T-helper 17 cell (primary cell): Measurements from ENCODE around the gene CNPPD1. TPM values are rescaled to one million over a fixed set of nuclear protein-coding genes. Genes with fewer than 3 reads are reported as not detected.

Source experiments
- ATAC-seq: fragments of 150-1000 bp; cut with Tn5 transposase; 2 replicates; pipeline ENCODE4 v1.10.0; 2021; ENCODE audit warnings: mild to moderate bottlenecking, moderate library complexity
- DNase-seq, 3 donors: peaks; one replicate each; pipeline versions ENCODE4 v3.0.0 to v3.0.0-alpha.2; 2020 to 2021
- H3K9me3 ChIP-seq: one replicate; pipeline ENCODE4 v1.7.0; 2013; ENCODE audit warnings: low read length, mild to moderate bottlenecking; ENCODE audit not compliant: control insufficient read depth, poor library complexity, severe bottlenecking
- H3K27ac Mint-ChIP-seq: one replicate; pipeline ENCODE4 v1.8.0; 2022; ENCODE audit warnings: mild to moderate bottlenecking, moderate library complexity, mixed read lengths
- H3K27me3 Mint-ChIP-seq: one replicate; pipeline ENCODE4 v1.8.0; 2022; ENCODE audit warnings: mixed read lengths
- H3K36me3 Mint-ChIP-seq: one replicate; pipeline ENCODE4 v1.8.0; 2022; ENCODE audit warnings: low read depth, mixed read lengths
- H3K4me1 Mint-ChIP-seq: one replicate; pipeline ENCODE4 v1.8.0; 2022; ENCODE audit warnings: mild to moderate bottlenecking, mixed read lengths
- H3K4me3 Mint-ChIP-seq: one replicate; pipeline ENCODE4 v1.8.0; 2022; ENCODE audit warnings: mild to moderate bottlenecking, moderate library complexity, mixed read lengths
- total RNA-seq, 4 donors: library from RNA in 2 of 4; stranded (reverse) in 2 of 4; gene quantifications; one replicate each; pipeline ENCODE4 v1.2.3 and lab custom pipeline; 2022 to 2026

The CNPPD1 gene
- total RNA-seq, 2 donors from 2014 or later, result 50.8 to 58.1 TPM

GRCh38 chr2:219179601-219180465, 3.1 kb upstream of the CNPPD1 start:
- H3K36me3 Mint-ChIP-seq, result peaks cover 2% of the 10 kb centered on the region
- H3K4me3 Mint-ChIP-seq, result no peak overlapping the region
- H3K9me3 ChIP-seq, result no peaks in the 10 kb centered on the region
- DNase-seq, result no peak
- H3K27ac Mint-ChIP-seq, result peak overlapping the region; percentile 99
- ATAC-seq, result no peak
- peaks cover 45% of the 10 kb centered on the region for H3K4me1 Mint-ChIP-seq
- no peaks in the 10 kb centered on the region for H3K27me3 Mint-ChIP-seq

- ATAC-seq (peak; percentile 3), DNase-seq (peak; percentile 20 to 38 (median 38))
- Mint-ChIP-seq H3K4me3 (peak overlapping the region; percentile 94), H3K36me3 (peaks cover 7% of the 10 kb centered on the region), H3K27ac (peak overlapping the region; percentile 99), H3K4me1 (peaks cover 51% of the 10 kb centered on the region), H3K27me3 (no peaks in the 10 kb centered on the region)
- H3K9me3 ChIP-seq, result no peaks in the 10 kb centered on the region
These were observed 1.9 kb upstream of the CNPPD1 start for GRCh38 chr2:219178377-219179175.

- Mint-ChIP-seq H3K27ac (peak within 1 kb of the TSS; percentile 99), H3K36me3 (peaks cover 7% of the 10 kb centered on the region), H3K4me3 (peak within 1 kb of the TSS; percentile 94), H3K4me1 (peaks cover 47% of the 10 kb centered on the region), H3K27me3 (no peaks in the 10 kb centered on the region)
- DNase-seq (peak; percentile 68 to 84 (median 79)), ATAC-seq (peak; percentile 70)
- no peaks in the 10 kb centered on the region for H3K9me3 ChIP-seq
These were observed 1.0 kb upstream of the CNPPD1 start, which contains the start of gene RETREG2 for GRCh38 chr2:219177552-219178376. Gene RETREG2, plus strand, starts transcription at chr2:219178275. Its CDS starts 78 bp downstream, at chr2:219178353.

GRCh38 chr2:219175928-219176817, 552 bp downstream of the CNPPD1 start:
- peak overlapping the region; percentile 79 for H3K27ac Mint-ChIP-seq
- peaks cover 44% of the 10 kb centered on the region for H3K4me1 Mint-ChIP-seq
- ATAC-seq, result peak; percentile 14
- H3K4me3 Mint-ChIP-seq, result peak overlapping the region; percentile 93
- peaks cover 7% of the 10 kb centered on the region for H3K36me3 Mint-ChIP-seq
- H3K27me3 Mint-ChIP-seq, result no peaks in the 10 kb centered on the region
- H3K9me3 ChIP-seq, result no peaks in the 10 kb centered on the region
- peak in 1 of 3 donors; percentile 36 for DNase-seq

- Mint-ChIP-seq H3K4me3 (peak overlapping the region; percentile 93), H3K36me3 (peaks cover 7% of the 10 kb centered on the region), H3K27me3 (no peaks in the 10 kb centered on the region), H3K27ac (peak overlapping the region; percentile 79), H3K4me1 (peaks cover 40% of the 10 kb centered on the region)
- no peaks in the 10 kb centered on the region for H3K9me3 ChIP-seq
- ATAC-seq (no peak), DNase-seq (no peak)
These were observed 1.2 kb downstream of the CNPPD1 start for GRCh38 chr2:219175486-219175885.

- Mint-ChIP-seq H3K4me1 (peaks cover 40% of the 10 kb centered on the region), H3K27me3 (no peaks in the 10 kb centered on the region), H3K4me3 (peak overlapping the region; percentile 93), H3K36me3 (peaks cover 7% of the 10 kb centered on the region), H3K27ac (peak overlapping the region; percentile 91)
- no peaks in the 10 kb centered on the region for H3K9me3 ChIP-seq
- DNase-seq, result no peak
- no peak for ATAC-seq
These were observed 1.9 kb downstream of the CNPPD1 start for GRCh38 chr2:219174801-219175200.

GRCh38 chr2:219174146-219174545, 2.6 kb downstream of the CNPPD1 start:
- peak overlapping the region; percentile 91 for H3K27ac Mint-ChIP-seq
- peaks cover 7% of the 10 kb centered on the region for H3K36me3 Mint-ChIP-seq
- DNase-seq, result no peak
- no peaks in the 10 kb centered on the region for H3K27me3 Mint-ChIP-seq
- ATAC-seq, result no peak
- H3K4me3 Mint-ChIP-seq, result peak overlapping the region; percentile 73
- H3K9me3 ChIP-seq, result no peaks in the 10 kb centered on the region
- H3K4me1 Mint-ChIP-seq, result peaks cover 36% of the 10 kb centered on the region

GRCh38 chr2:219173176-219173575, 3.5 kb downstream of the CNPPD1 start:
- Mint-ChIP-seq H3K4me1 (peaks cover 31% of the 10 kb centered on the region), H3K4me3 (no peak overlapping the region), H3K27me3 (no peaks in the 10 kb centered on the region), H3K36me3 (peaks cover 7% of the 10 kb centered on the region), H3K27ac (peak overlapping the region; percentile 45)
- DNase-seq (no peak), ATAC-seq (no peak)
- no peaks in the 10 kb centered on the region for H3K9me3 ChIP-seq

- Mint-ChIP-seq H3K36me3 (peaks cover 7% of the 10 kb centered on the region), H3K27me3 (no peaks in the 10 kb centered on the region), H3K4me3 (no peak overlapping the region), H3K4me1 (peaks cover 31% of the 10 kb centered on the region), H3K27ac (peak overlapping the region; percentile 45)
- no peaks in the 10 kb centered on the region for H3K9me3 ChIP-seq
- ATAC-seq, result no peak
- DNase-seq, result no peak
These were observed 4.2 kb downstream of the CNPPD1 start for GRCh38 chr2:219172231-219173154.

GRCh38 chr2:219171231-219171651, 5.5 kb downstream of the CNPPD1 start:
- peak; percentile 66 for ATAC-seq
- Mint-ChIP-seq H3K4me1 (peaks cover 26% of the 10 kb centered on the region), H3K36me3 (peaks cover 7% of the 10 kb centered on the region), H3K4me3 (peak overlapping the region; percentile 47), H3K27me3 (no peaks in the 10 kb centered on the region), H3K27ac (no peak overlapping the region)
- no peaks in the 10 kb centered on the region for H3K9me3 ChIP-seq
- peak in 1 of 3 donors; percentile 15 for DNase-seq

GRCh38 chr2:219169930-219170654, 6.6 kb downstream of the CNPPD1 start, which contains the start of gene SLC23A3:
Gene SLC23A3, minus strand, starts transcription at chr2:219170029. Its CDS starts 45 bp downstream, at chr2:219169984.
- peaks cover 7% of the 10 kb centered on the region for H3K36me3 Mint-ChIP-seq
- H3K4me3 Mint-ChIP-seq, result no peak within 1 kb of the TSS
- no peaks in the 10 kb centered on the region for H3K9me3 ChIP-seq
- peaks cover 20% of the 10 kb centered on the region for H3K4me1 Mint-ChIP-seq
- no peaks in the 10 kb centered on the region for H3K27me3 Mint-ChIP-seq
- ATAC-seq, result no peak
- H3K27ac Mint-ChIP-seq, result peak within 1 kb of the TSS; percentile 11
- DNase-seq, result no peak
